Cardiac fibroblast (primary cell): ENCODE data around the gene IMMT.
"Not testable (repeated sequence)": the region's sequence is repeated elsewhere in the genome, so short reads cannot be mapped to it uniquely, and the experiment has no call there.

Experiments used
- DNase-seq, 2 donors: peaks; one replicate each; pipeline versions ENCODE4 v3.0.0 to v3.0.0-alpha.2; 2010; ENCODE audit warnings: low read depth in 2 of 2
- H3K4me3 ChIP-seq, 2 donors: replicated peaks in 1 of 2; 1 replicate in 1 of 2; 2 replicates in 1 of 2; pipeline ENCODE4 v1.5.1; 2011; ENCODE audit warnings: low read depth in 2 of 2, low read length in 2 of 2, mild to moderate bottlenecking in 2 of 2, moderate library complexity in 1 of 2
- CTCF ChIP-seq: IDR thresholded peaks from one replicate; pipeline ENCODE4 v1.5.1; 2011; ENCODE audit warnings: low read depth, mild to moderate bottlenecking, low read length, inconsistent platforms

The IMMT gene

GRCh38 chr2:86232910-86233309 lies 37.6 kb upstream of the IMMT start:
- no peak for TF ChIP-seq CTCF
- no peak overlapping the region for H3K4me3 ChIP-seq
- no peak for DNase-seq

- no peak for TF ChIP-seq CTCF
- DNase-seq, result no peak
- H3K4me3 ChIP-seq, result no peak overlapping the region
These were observed 37.1 kb upstream of the IMMT start for GRCh38 chr2:86232373-86232784.

GRCh38 chr2:86231680-86232372 lies 36.6 kb upstream of the IMMT start:
- DNase-seq, result no peak
- TF ChIP-seq CTCF, result no peak

GRCh38 chr2:86230961-86231360 lies 35.7 kb upstream of the IMMT start:
- no peak overlapping the region for H3K4me3 ChIP-seq
- DNase-seq, result no peak
- TF ChIP-seq CTCF, result no peak

More at GRCh38 chr2:86231680-86232372, 36.6 kb upstream of the IMMT start:
- no peak overlapping the region for H3K4me3 ChIP-seq

- no peak for TF ChIP-seq CTCF
- no peak overlapping the region for H3K4me3 ChIP-seq
- no peak for DNase-seq
These were observed 34.0 kb upstream of the IMMT start for GRCh38 chr2:86229221-86229620.

GRCh38 chr2:86228574-86228973 lies 33.3 kb upstream of the IMMT start:
- H3K4me3 ChIP-seq, DNase-seq: not testable (repeated sequence)

GRCh38 chr2:86227685-86228084 lies 32.4 kb upstream of the IMMT start:
- no peak for DNase-seq
- TF ChIP-seq CTCF, result no peak
- no peak overlapping the region for H3K4me3 ChIP-seq
